ENCODE data around the gene TMEM109. TPM values are rescaled to one million over a fixed set of nuclear protein-coding genes. Genes with fewer than 3 reads are reported as not detected.

The TMEM109 gene
- total RNA-seq, 1 donor from 2014 or later, result 72.8 TPM

DNA sequence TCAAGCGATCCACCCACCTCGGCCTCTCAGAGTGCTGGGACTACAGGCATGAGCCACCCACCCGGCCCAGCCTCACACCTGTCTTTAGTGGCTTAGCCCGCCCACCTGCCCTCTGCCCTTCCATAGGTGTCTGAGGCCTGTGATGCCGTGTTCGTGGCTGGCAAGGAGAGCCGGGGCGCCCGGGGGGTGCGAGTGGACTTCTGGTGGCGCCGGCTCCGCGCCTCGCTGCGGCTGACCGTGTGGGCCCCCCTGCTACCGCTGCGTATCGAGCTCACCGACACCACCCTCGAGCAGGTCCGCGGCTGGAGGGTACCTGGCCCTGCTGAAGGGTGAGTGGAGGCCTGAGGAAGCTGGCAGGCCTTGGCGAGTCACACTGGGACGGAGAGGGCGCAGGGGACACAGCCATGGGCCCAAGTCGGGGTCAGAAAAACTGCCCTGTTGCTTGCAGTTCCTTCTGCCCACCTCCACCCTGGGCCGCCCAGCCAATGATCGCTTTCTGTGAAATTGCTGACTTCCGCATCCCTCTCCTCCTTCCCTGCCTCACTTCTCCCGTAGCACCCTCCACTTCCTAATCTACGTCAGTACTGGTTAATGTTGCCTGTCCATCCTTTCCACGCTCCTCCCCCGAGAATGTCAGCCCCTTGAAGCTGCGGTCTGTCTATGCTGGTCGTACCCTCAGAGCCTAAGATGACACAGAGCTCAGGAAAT, 19.6 kb downstream of the TMEM109 start:
- TF ChIP-seq, protein P1, sequence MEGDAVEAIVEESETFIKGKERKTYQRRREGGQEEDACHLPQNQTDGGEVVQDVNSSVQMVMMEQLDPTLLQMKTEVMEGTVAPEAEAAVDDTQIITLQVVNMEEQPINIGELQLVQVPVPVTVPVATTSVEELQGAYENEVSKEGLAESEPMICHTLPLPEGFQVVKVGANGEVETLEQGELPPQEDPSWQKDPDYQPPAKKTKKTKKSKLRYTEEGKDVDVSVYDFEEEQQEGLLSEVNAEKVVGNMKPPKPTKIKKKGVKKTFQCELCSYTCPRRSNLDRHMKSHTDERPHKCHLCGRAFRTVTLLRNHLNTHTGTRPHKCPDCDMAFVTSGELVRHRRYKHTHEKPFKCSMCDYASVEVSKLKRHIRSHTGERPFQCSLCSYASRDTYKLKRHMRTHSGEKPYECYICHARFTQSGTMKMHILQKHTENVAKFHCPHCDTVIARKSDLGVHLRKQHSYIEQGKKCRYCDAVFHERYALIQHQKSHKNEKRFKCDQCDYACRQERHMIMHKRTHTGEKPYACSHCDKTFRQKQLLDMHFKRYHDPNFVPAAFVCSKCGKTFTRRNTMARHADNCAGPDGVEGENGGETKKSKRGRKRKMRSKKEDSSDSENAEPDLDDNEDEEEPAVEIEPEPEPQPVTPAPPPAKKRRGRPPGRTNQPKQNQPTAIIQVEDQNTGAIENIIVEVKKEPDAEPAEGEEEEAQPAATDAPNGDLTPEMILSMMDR (IDR thresholded peaks at IDR 0.05; ENCODE audit: insufficient read depth, low read depth, low read length), result no peak
- no peak for TF ChIP-seq EZH2 (IDR thresholded peaks at IDR 0.05; ENCODE audit: insufficient read depth, low read length)
- Mint-ChIP-seq H3K36me3 (ENCODE audit: low read depth, unreplicated experiment) (peaks cover 15% of the 10 kb centered on the region), H3K9me3 (ENCODE audit: unreplicated experiment) (no peaks in the 10 kb centered on the region), H3K27me3 (ENCODE audit: low read depth, unreplicated experiment) (no peaks in the 10 kb centered on the region), H3K27ac (ENCODE audit: unreplicated experiment) (no peak overlapping the region), H3K4me3 (ENCODE audit: unreplicated experiment) (no peak overlapping the region), H3K4me1 (ENCODE audit: low read depth, unreplicated experiment) (no peaks in the 10 kb centered on the region)
- FAIRE-seq, result no peak
- no peak overlapping the region for H3K27ac ChIP-seq (ENCODE audit: low read depth, low read length)
- H3K4me1 ChIP-seq (ENCODE audit: insufficient read depth, low read length), result no peaks in the 10 kb centered on the region
- H3K4me3 ChIP-seq (ENCODE audit: insufficient read depth, low read depth, low read length), result no peak overlapping the region
- no peaks in the 10 kb centered on the region for H3K79me2 ChIP-seq (ENCODE audit: insufficient read depth, low read length)
- DNase-seq (ENCODE audit: low read depth), result no peak
- no peaks in the 10 kb centered on the region for H4K20me1 ChIP-seq (ENCODE audit: insufficient read depth, low read length)
- no peaks in the 10 kb centered on the region for H3K27me3 ChIP-seq (ENCODE audit: insufficient read depth, low read length)
- no peak overlapping the region for H2AFZ ChIP-seq (ENCODE audit: low read depth, low read length)
- peaks cover 3% of the 10 kb centered on the region for H3K36me3 ChIP-seq (ENCODE audit: insufficient read depth, low read length)
- H3K4me2 ChIP-seq (ENCODE audit: low read length), result no peak overlapping the region
- H3K9ac ChIP-seq (ENCODE audit: low read length), result no peak overlapping the region
- no peaks in the 10 kb centered on the region for H3K9me3 ChIP-seq (ENCODE audit: insufficient read depth, low read depth, low read length)

DNA sequence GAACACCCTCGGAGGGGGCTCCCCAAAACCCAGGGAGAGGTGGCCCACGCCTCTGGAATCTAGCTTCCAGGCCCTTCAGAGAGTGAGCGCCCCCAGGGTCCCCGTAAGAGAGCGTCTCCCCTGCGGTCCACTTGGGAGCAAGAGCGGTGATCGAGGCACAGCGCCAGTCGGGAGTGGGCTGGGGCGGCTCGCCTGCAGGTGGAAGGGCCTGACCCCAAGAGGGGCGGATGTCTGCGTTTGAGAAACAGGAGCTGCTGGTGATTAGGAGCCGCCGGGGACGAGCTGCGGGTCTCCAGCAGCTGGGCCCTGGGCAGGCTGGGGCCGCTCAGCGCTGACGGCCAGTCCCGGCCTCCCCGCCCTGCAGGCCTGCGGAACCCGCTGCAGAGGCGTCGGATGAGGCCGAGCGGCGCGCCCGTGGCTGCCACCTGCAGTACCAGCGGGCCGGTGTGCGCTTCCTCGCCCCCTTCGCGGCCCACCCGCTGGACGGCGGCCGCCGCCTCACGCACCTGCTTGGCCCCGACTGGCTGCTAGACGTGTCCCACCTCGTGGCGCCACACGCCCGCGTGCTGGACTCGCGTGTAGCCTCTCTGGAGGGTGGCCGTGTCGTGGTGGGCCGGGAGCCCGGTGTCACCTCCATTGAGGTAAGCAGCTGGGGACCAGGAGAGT, 20.3 kb downstream of the TMEM109 start:
- Histone ChIP-seq H3K36me3 (ENCODE audit: insufficient read depth, low read length) (peaks cover 3% of the 10 kb centered on the region), H3K27ac (ENCODE audit: low read depth, low read length) (no peak overlapping the region), H3K27me3 (ENCODE audit: insufficient read depth, low read length) (no peaks in the 10 kb centered on the region), H3K9ac (ENCODE audit: low read length) (no peak overlapping the region), H3K4me1 (ENCODE audit: insufficient read depth, low read length) (no peaks in the 10 kb centered on the region), H2AFZ (ENCODE audit: low read depth, low read length) (no peak overlapping the region), H4K20me1 (ENCODE audit: insufficient read depth, low read length) (no peaks in the 10 kb centered on the region), H3K4me2 (ENCODE audit: low read length) (no peak overlapping the region), H3K9me3 (ENCODE audit: insufficient read depth, low read depth, low read length) (no peaks in the 10 kb centered on the region), H3K79me2 (ENCODE audit: insufficient read depth, low read length) (no peaks in the 10 kb centered on the region), H3K4me3 (ENCODE audit: insufficient read depth, low read depth, low read length) (no peak overlapping the region)
- Mint-ChIP-seq H3K4me3 (ENCODE audit: unreplicated experiment) (peak overlapping the region; percentile 68), H3K27ac (ENCODE audit: unreplicated experiment) (peak overlapping the region; percentile 18), H3K9me3 (ENCODE audit: unreplicated experiment) (no peaks in the 10 kb centered on the region), H3K36me3 (ENCODE audit: low read depth, unreplicated experiment) (peaks cover 14% of the 10 kb centered on the region), H3K27me3 (ENCODE audit: low read depth, unreplicated experiment) (no peaks in the 10 kb centered on the region), H3K4me1 (ENCODE audit: low read depth, unreplicated experiment) (no peaks in the 10 kb centered on the region)
- no peak for TF ChIP-seq EZH2 (IDR thresholded peaks at IDR 0.05; ENCODE audit: insufficient read depth, low read length)
- TF ChIP-seq, protein P1 (IDR thresholded peaks at IDR 0.05; ENCODE audit: insufficient read depth, low read depth, low read length), result no peak
- FAIRE-seq (no peak), DNase-seq (ENCODE audit: low read depth) (no peak)

All from astrocyte (in vitro differentiated cells and primary cell).